ENCODE data around the gene NBL1. TPM values are rescaled to one million over a fixed set of nuclear protein-coding genes. Genes with fewer than 3 reads are reported as not detected.

The NBL1 gene
- total RNA-seq, 2 donors from 2014 or later: 268 to 514 TPM

GRCh38 chr1:19675797-19676196 is 31.7 kb downstream of the NBL1 start:
- Histone ChIP-seq H3K4me3 (no peak overlapping the region), H3K27ac (no peak overlapping the region), H3K9me3 (no peaks in the 10 kb centered on the region), H3K36me3 (no peaks in the 10 kb centered on the region), H3K4me1 (replicated peaks) (no peaks in the 10 kb centered on the region), H3K27me3 (replicated peaks; ENCODE audit: insufficient read depth) (no peaks in the 10 kb centered on the region)
- intact Hi-C loops (cut with DNase I): no loop called here
- DNase-seq (ENCODE audit: low spot score): no peak
- 74% methylated on average over 5 of the region's 5 CpGs for WGBS
- TF ChIP-seq POLR2AphosphoS5 (IDR thresholded peaks at IDR 0.05): no peak
- no peak for TF ChIP-seq POLR2A (IDR thresholded peaks at IDR 0.05)
- no peak for TF ChIP-seq CTCF (IDR thresholded peaks at IDR 0.05)

DNA sequence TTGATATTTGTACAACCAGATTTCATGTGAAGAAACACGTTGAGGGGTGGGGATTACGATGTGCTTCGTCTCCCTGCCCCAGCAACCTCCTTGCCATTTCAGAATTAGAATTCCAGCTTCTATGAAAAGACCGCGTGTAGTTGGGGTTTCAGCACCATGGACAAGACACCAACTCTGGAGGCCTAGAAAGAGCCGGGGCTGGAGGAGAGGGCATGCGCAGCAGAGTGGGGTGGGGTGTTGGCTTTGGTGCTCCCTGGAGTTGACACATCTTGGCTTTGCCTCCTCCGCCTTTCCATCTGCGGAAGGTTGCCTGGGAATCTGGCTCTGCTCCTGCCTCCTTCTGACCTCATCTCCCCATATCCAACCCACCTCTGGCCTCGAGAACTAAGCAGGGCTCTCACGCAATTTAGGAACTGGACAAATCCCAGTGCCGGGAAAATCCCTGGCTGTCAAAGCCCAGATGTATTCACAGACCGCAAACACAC is 32.4 kb downstream of the NBL1 start:
- H3K4me1 ChIP-seq (replicated peaks): no peaks in the 10 kb centered on the region
- H3K36me3 ChIP-seq: no peaks in the 10 kb centered on the region
- intact Hi-C loops (cut with DNase I): no loop called here
- WGBS: 18% methylated on average over 13 of the region's 13 CpGs
- no peak for DNase-seq (ENCODE audit: low spot score)
- no peak overlapping the region for H3K4me3 ChIP-seq
- H3K27ac ChIP-seq: no peak overlapping the region
- H3K9me3 ChIP-seq: no peaks in the 10 kb centered on the region
- no peaks in the 10 kb centered on the region for H3K27me3 ChIP-seq (replicated peaks; ENCODE audit: insufficient read depth)
- no peak for TF ChIP-seq POLR2AphosphoS5 (IDR thresholded peaks at IDR 0.05)
- TF ChIP-seq POLR2A (IDR thresholded peaks at IDR 0.05): no peak
- TF ChIP-seq CTCF (IDR thresholded peaks at IDR 0.05): no peak

GRCh38 chr1:19678493-19678892 is 34.4 kb downstream of the NBL1 start:
- 74% methylated on average over 11 of the region's 11 CpGs for WGBS
- Histone ChIP-seq H3K27ac (no peak overlapping the region), H3K9me3 (no peaks in the 10 kb centered on the region), H3K4me1 (replicated peaks) (no peaks in the 10 kb centered on the region), H3K4me3 (no peak overlapping the region), H3K27me3 (replicated peaks; ENCODE audit: insufficient read depth) (no peaks in the 10 kb centered on the region), H3K36me3 (no peaks in the 10 kb centered on the region)
- intact Hi-C loops (cut with DNase I): no loop called here
- no peak for TF ChIP-seq POLR2AphosphoS5 (IDR thresholded peaks at IDR 0.05)
- no peak for TF ChIP-seq CTCF (IDR thresholded peaks at IDR 0.05)
- no peak for DNase-seq (ENCODE audit: low spot score)

DNA sequence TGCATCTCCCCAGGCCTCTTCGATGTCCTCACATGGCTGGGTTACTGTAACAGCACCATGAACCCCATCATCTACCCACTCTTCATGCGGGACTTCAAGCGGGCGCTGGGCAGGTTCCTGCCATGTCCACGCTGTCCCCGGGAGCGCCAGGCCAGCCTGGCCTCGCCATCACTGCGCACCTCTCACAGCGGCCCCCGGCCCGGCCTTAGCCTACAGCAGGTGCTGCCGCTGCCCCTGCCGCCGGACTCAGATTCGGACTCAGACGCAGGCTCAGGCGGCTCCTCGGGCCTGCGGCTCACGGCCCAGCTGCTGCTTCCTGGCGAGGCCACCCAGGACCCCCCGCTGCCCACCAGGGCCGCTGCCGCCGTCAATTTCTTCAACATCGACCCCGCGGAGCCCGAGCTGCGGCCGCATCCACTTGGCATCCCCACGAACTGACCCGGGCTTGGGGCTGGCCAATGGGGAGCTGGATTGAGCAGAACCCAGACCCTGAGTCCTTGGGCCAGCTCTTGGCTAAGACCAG is 34.9 kb downstream of the NBL1 start:
- no peaks in the 10 kb centered on the region for H3K9me3 ChIP-seq
- no peak for DNase-seq (ENCODE audit: low spot score)
- H3K4me1 ChIP-seq (replicated peaks): no peaks in the 10 kb centered on the region
- TF ChIP-seq POLR2A (IDR thresholded peaks at IDR 0.05) (no peak), POLR2AphosphoS5 (IDR thresholded peaks at IDR 0.05) (no peak), CTCF (IDR thresholded peaks at IDR 0.05) (no peak)
- H3K36me3 ChIP-seq: no peaks in the 10 kb centered on the region
- no peaks in the 10 kb centered on the region for H3K27me3 ChIP-seq (replicated peaks; ENCODE audit: insufficient read depth)
- H3K27ac ChIP-seq: no peak overlapping the region
- no peak overlapping the region for H3K4me3 ChIP-seq
- intact Hi-C loops (cut with DNase I): no loop called here
- 91% methylated on average over 34 of the region's 34 CpGs for WGBS

GRCh38 chr1:19679691-19680090 is 35.6 kb downstream of the NBL1 start:
- Histone ChIP-seq H3K9me3 (no peaks in the 10 kb centered on the region), H3K4me3 (no peak overlapping the region), H3K27ac (no peak overlapping the region), H3K27me3 (replicated peaks; ENCODE audit: insufficient read depth) (no peaks in the 10 kb centered on the region), H3K4me1 (replicated peaks) (no peaks in the 10 kb centered on the region), H3K36me3 (no peaks in the 10 kb centered on the region)
- intact Hi-C loops (cut with DNase I): no loop called here
- no peak for DNase-seq (ENCODE audit: low spot score)
- TF ChIP-seq POLR2A (IDR thresholded peaks at IDR 0.05) (no peak), CTCF (IDR thresholded peaks at IDR 0.05) (no peak), POLR2AphosphoS5 (IDR thresholded peaks at IDR 0.05) (no peak)
- 66% methylated on average over 4 of the region's 4 CpGs for WGBS
